ENCODE measurements around the gene STX2. TPM values are rescaled to one million over a fixed set of nuclear protein-coding genes. Genes with fewer than 3 reads are reported as not detected.
"Not testable (repeated sequence)": the region's sequence is repeated elsewhere in the genome, so short reads cannot be mapped to it uniquely, and the experiment has no call there.

Gene STX2
- total and polyA plus RNA-seq, 2 experiments from 2014 or later, result 12.4 to 23.1 TPM

GRCh38 chr12:130787445-130788410 lies 51.3 kb downstream of the STX2 start:
- TF ChIP-seq EZH2phosphoT487 (IDR thresholded peaks at IDR 0.05; ENCODE audit: low read depth, severe bottlenecking, unreplicated experiment) (no peak), EZH2 (IDR thresholded peaks at IDR 0.05; ENCODE audit: borderline replicate concordance) (no peak), CTCF (IDR thresholded peaks at IDR 0.05; ENCODE audit: poor library complexity) (no peak)
- Histone ChIP-seq H3K4me1 (ENCODE audit: insufficient read depth) (no peaks in the 10 kb centered on the region), H4K20me1 (ENCODE audit: insufficient read depth, poor library complexity, severe bottlenecking) (no peaks in the 10 kb centered on the region), H2AFZ (no peak overlapping the region), H3K4me2 (no peak overlapping the region), H3K27ac (no peak overlapping the region), H3K9me3 (ENCODE audit: low read depth) (peaks cover 8% of the 10 kb centered on the region), H3K79me2 (no peaks in the 10 kb centered on the region), H3K9me2 (replicated peaks; ENCODE audit: insufficient read depth) (no peaks in the 10 kb centered on the region), H3K4me3 (no peak overlapping the region), H3K36me3 (replicated peaks; ENCODE audit: insufficient read depth, low read depth) (no peaks in the 10 kb centered on the region), H3K27me3 (no peaks in the 10 kb centered on the region)
- 76% methylated on average over 29 of the region's 35 CpGs for WGBS (ENCODE audit: low lambda C conversion rate, missing lambda C conversion rate)
- DNase-seq (ENCODE audit: low spot score), result no peak

- H4K20me1 ChIP-seq (ENCODE audit: insufficient read depth, poor library complexity, severe bottlenecking), result no peaks in the 10 kb centered on the region
- H3K9me3 ChIP-seq (ENCODE audit: low read depth), result peaks cover 8% of the 10 kb centered on the region
- TF ChIP-seq EZH2 (IDR thresholded peaks at IDR 0.05; ENCODE audit: borderline replicate concordance) (no peak), EZH2phosphoT487 (IDR thresholded peaks at IDR 0.05; ENCODE audit: low read depth, severe bottlenecking, unreplicated experiment) (no peak), CTCF (IDR thresholded peaks at IDR 0.05; ENCODE audit: poor library complexity) (no peak)
- H3K27me3 ChIP-seq, result no peaks in the 10 kb centered on the region
- H3K4me1 ChIP-seq (ENCODE audit: insufficient read depth), result no peaks in the 10 kb centered on the region
- H3K27ac ChIP-seq, result no peak overlapping the region
- no peak overlapping the region for H3K4me2 ChIP-seq
- no peaks in the 10 kb centered on the region for H3K36me3 ChIP-seq (replicated peaks; ENCODE audit: insufficient read depth, low read depth)
- no peak overlapping the region for H2AFZ ChIP-seq
- H3K4me3 ChIP-seq, result no peak overlapping the region
- WGBS (ENCODE audit: low lambda C conversion rate, missing lambda C conversion rate), result 82% methylated on average over 9 of the region's 10 CpGs
- H3K9me2 ChIP-seq (replicated peaks; ENCODE audit: insufficient read depth), result no peaks in the 10 kb centered on the region
- DNase-seq (ENCODE audit: low spot score), result no peak
- H3K79me2 ChIP-seq, result no peaks in the 10 kb centered on the region
Observed at GRCh38 chr12:130787041-130787440, 52.0 kb downstream of the STX2 start.

GRCh38 chr12:130783110-130783715 lies 55.8 kb downstream of the STX2 start:
- no peaks in the 10 kb centered on the region for H3K9me2 ChIP-seq (replicated peaks; ENCODE audit: insufficient read depth)
- no peak for DNase-seq (ENCODE audit: low spot score)
- no peak for TF ChIP-seq EZH2phosphoT487 (IDR thresholded peaks at IDR 0.05; ENCODE audit: low read depth, severe bottlenecking, unreplicated experiment)
- no peak for TF ChIP-seq EZH2 (IDR thresholded peaks at IDR 0.05; ENCODE audit: borderline replicate concordance)
- no peak for TF ChIP-seq CTCF (IDR thresholded peaks at IDR 0.05; ENCODE audit: poor library complexity)
- WGBS (ENCODE audit: low lambda C conversion rate, missing lambda C conversion rate), result 70% methylated on average over 18 of the region's 18 CpGs
- no peaks in the 10 kb centered on the region for H3K36me3 ChIP-seq (replicated peaks; ENCODE audit: insufficient read depth, low read depth)
- H3K27ac ChIP-seq, result no peak overlapping the region
- H3K9me3 ChIP-seq (ENCODE audit: low read depth), result peaks cover 8% of the 10 kb centered on the region
- no peaks in the 10 kb centered on the region for H4K20me1 ChIP-seq (ENCODE audit: insufficient read depth, poor library complexity, severe bottlenecking)
- no peak overlapping the region for H3K4me3 ChIP-seq
- H3K4me2 ChIP-seq, result no peak overlapping the region
- H2AFZ ChIP-seq, result no peak overlapping the region
- no peaks in the 10 kb centered on the region for H3K4me1 ChIP-seq (ENCODE audit: insufficient read depth)
- H3K27me3 ChIP-seq, result no peaks in the 10 kb centered on the region
- no peaks in the 10 kb centered on the region for H3K79me2 ChIP-seq

GRCh38 chr12:130782245-130782644 lies 56.8 kb downstream of the STX2 start:
- H3K4me3 ChIP-seq; H3K36me3 ChIP-seq (replicated peaks; ENCODE audit: insufficient read depth, low read depth); H3K79me2 ChIP-seq; H3K27me3 ChIP-seq; H3K9me2 ChIP-seq (replicated peaks; ENCODE audit: insufficient read depth); H3K4me2 ChIP-seq; H3K9me3 ChIP-seq (ENCODE audit: low read depth); H3K4me1 ChIP-seq (ENCODE audit: insufficient read depth); DNase-seq (ENCODE audit: low spot score); H3K27ac ChIP-seq; H4K20me1 ChIP-seq (ENCODE audit: insufficient read depth, poor library complexity, severe bottlenecking); H2AFZ ChIP-seq: not testable (repeated sequence)
- WGBS (ENCODE audit: low lambda C conversion rate, missing lambda C conversion rate), result 97% methylated on average over 10 of the region's 13 CpGs

All from hepatocyte (in vitro differentiated cells).